HG02884 (cell line): ENCODE measurements around the gene GALNTL6.
A peak's percentile ranks its signal among the peaks of the same experiment; 100 is the strongest.

ENCODE experiments used
- ATAC-seq: cut with Tn5 transposase; IDR thresholded peaks from one replicate; pipeline ENCODE4 v1.9.1; 2021; ENCODE audit warnings: mild to moderate bottlenecking, moderate library complexity; ENCODE audit not compliant: unreplicated experiment

Gene GALNTL6

GRCh38 chr4:171876636-171877035 lies 63.4 kb downstream of the GALNTL6 start:
- no peak for ATAC-seq

DNA sequence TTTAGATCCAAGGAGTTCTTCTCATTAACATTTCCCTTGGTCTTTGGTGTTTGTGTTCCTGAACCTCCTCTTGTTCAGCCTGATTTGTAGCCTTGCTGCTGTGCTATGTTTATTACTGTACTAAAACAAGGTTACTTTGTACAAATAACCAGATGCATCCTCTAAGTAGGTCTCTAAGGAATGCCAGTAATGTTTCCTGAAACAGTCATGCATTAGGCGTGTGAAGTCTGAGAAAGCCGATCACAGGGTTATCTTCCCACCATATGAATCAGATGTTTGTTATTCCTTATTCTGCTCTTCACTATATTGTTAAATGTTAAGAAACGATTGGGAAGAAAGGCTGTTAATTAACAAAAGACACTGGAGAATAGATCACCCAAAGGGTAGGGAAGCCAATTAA lies 66.9 kb downstream of the GALNTL6 start:
- no peak for ATAC-seq

DNA sequence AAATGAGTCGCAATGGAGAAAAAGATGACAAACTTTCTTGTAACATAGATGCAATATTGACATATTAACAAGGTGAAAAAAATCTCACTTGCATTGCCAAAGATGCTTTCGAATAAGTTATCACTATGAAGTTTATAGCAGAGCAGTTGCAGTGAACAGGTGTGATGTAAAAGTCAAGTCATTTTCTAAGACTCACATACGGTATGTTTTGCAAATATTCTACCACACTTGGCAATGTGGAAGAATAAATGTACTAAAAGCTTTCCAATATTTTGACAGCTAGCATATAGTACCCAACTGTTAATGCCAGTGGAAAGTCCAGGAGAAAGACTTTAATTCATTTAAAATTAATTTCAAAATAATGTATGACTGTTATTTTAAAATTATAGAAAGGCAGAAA lies 76.5 kb downstream of the GALNTL6 start:
- ATAC-seq = no peak

DNA sequence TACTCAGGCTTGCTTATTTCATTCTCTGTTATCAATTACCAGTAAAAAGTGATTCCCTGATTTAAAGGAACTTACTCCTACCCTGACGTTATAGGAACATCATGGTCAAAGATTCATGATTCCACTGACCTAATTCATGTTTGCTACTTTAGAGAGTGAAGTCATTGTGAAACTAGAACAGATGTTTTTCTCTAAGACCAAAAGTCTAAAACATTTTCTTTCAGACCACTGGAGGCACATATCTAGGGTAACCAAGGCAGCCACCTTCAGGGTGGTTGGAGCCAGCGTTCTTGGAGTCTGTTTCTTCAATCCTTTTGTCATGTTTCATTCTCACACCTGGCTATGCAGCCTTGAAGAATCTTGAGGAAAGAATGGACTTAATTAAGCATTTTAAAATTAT lies 77.8 kb downstream of the GALNTL6 start:
- peak; percentile 90 for ATAC-seq

GRCh38 chr4:171896426-171896825 lies 83.2 kb downstream of the GALNTL6 start:
- ATAC-seq = no peak

DNA sequence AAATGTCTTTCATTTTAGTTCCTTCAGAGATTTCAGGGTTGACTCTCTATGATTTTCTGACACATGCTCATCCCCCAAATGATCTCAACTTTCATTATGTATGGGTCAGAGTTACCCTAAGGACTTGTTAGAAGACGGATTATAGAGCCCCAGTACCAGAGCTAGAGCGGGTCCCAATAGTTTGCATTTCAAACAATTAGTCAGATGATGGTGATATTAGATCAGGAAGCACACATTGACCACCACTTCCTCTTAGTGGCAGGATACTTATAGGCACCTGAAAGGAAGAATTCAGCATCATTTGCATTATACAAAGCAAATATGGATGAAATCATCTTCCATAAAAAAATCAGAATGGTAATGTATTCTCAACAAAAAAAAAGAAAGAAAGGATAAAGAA lies 106.1 kb downstream of the GALNTL6 start:
- ATAC-seq = peak; percentile 61

DNA sequence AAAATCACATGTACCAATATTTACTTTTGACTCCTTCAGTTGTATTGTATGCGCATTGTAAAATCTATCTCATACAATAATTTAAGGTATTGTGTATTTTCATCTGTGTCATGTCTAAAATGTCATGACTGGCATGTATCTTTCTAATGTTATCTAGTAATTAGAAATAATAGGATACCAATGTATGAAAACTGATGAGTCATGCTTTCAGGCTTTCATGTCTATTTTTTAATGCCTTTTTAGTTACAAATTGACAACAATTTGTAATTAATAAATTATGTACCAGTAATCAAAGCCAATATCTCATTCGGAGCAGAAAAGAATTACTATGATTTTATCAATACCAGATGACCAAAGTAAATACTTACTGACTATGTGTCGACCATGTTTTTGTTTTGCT lies 107.7 kb downstream of the GALNTL6 start:
- ATAC-seq = no peak

DNA sequence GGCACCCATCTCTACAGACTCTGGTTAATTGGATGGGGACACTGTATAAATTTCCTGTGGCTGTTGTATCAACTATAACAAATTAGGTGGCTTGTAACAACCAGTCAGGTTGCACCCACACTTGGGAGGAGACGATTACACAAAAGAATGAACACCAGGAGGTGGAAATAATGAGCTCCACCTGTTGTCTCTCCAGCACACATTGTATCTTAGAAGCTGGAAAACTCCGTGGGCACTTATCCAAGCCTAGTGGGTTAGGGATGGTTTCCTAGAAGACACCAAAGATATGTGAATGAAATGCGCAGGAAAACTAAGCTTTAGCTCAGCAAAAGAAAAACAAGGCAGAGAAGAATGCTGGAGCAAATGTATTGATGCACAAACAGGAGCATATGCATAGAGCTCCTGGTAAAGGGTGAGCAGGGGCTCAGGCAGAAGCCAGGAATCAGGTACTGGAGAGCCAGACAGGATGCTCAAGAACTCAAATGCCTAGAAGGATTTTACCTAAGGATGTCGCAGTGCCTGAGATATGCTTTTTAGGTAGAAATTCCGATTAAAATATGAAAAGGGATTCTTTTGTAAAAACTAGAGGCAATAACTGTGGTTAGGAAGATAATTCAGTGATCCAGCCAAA lies 111.7 kb downstream of the GALNTL6 start:
- ATAC-seq = no peak

DNA sequence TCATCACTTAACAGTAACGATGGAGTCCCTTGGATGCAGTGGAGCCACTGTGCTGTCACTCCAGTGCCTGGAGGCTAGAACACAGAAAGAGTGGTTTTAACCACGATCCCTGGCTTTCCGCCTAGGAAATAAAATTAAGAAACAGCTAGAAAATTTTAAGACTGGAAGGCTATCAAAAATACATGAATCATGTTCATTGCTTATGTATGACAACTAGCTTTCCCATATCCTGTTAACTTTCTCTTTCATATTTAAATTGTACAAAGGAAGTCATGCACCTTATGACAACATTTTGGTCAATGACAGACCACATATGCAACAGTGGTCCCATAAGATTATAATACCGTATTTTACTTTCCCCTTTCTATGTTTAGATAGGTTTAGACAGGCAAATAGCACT lies 115.1 kb downstream of the GALNTL6 start:
- ATAC-seq = no peak

GRCh38 chr4:171929477-171929876 lies 116.3 kb downstream of the GALNTL6 start:
- ATAC-seq = no peak

DNA sequence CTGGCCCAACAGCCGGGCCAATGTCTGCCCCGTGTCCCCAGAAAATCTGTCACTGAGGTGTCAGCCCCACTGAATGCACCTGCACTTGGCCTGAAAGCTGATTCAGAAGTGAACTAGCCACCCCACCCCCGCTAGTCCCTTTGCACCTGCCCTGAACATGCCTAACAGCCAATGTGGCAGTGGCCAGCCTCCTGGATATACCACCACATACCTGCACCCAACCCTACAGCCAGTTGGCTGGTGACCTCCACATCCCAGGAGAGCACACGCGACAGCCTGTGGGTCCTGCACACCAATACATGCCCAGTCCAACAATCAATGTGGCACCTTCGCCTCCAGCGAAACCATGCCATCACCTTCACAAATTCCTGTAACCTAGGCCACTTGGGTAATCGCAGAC lies 116.7 kb downstream of the GALNTL6 start:
- no peak for ATAC-seq

DNA sequence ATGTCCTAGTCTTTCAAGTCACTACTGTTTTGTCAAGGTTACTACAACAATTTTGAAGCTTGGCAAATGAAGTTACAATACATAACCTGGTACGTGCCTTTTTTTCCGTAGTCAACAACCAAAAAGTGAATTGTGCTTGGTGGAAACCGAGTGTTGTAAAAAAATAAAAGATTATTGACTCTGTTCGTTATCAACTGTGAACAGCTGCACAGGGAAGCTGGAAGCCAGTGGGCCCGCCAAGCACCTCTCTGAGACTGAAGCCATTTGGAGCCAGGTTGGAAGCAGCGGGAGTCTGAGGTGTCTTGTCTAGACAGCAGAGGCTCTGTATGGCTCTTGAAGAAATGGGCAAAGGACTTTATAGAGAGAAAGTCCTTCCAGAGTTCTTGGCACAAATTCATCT lies 119.0 kb downstream of the GALNTL6 start:
- ATAC-seq = no peak

DNA sequence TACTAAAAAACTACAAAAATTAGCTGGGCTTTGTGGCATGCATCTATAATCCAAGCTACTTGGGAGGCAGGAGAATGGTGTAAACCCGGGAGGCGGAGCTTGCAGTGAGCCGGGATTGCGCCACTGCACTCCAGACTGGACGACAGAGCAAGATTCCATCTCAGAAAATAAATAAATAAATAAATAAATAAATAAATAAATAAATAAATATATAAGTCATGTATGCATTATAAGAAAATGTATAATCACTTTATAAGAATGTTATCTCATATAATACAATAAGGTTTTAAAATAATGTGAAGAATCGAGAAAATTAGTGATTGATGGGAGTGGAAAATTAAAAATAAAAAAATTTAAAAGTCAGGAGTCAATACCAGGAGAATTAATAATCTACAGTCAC lies 127.5 kb downstream of the GALNTL6 start:
- ATAC-seq = no peak

GRCh38 chr4:171947400-171947799 lies 134.2 kb downstream of the GALNTL6 start:
- no peak for ATAC-seq

- no peak for ATAC-seq
Observed at GRCh38 chr4:171948038-171948437, 134.8 kb downstream of the GALNTL6 start.

GRCh38 chr4:171954650-171955049 lies 141.4 kb downstream of the GALNTL6 start:
- no peak for ATAC-seq

GRCh38 chr4:171956678-171957077 lies 143.5 kb downstream of the GALNTL6 start:
- ATAC-seq = no peak

DNA sequence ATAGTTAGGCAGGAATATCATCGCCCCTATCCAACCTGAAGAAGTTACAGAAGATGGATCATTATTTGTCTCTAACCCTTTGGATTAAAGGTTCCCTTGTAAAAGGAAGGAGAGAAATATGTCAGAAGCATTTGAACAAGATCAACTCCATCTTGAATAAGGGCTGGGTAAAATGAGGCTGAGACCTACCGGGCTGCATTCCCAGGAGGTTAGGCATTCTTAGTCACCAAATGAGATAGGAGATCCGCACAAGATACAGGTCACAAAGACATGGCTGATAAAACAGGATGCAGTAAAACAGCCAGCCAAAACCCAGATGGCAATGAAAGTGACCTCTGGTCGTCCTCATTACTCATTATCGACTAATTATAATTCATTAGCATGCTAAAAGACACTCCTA lies 148.9 kb downstream of the GALNTL6 start:
- ATAC-seq = no peak

- ATAC-seq = no peak
Observed at GRCh38 chr4:171966356-171966755, 153.2 kb downstream of the GALNTL6 start.

DNA sequence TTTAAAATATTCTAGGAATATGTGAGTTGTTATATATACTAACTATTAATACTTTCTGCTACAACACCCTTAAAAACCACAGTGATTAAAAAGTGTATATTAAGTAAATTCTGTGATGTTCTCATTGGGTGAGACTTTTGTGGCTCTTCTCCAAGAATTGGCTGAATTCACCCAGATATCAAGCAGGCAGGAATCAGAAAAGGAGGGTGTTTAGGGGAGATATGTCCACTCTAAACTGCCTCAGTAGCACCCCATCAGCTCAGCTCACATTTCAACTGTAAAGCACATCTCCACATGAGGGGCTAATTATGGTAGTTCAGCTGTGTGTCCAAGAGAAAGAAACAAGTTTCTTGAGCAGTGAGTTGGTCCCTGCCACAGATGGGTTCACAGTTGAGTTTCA lies 165.0 kb downstream of the GALNTL6 start:
- no peak for ATAC-seq

DNA sequence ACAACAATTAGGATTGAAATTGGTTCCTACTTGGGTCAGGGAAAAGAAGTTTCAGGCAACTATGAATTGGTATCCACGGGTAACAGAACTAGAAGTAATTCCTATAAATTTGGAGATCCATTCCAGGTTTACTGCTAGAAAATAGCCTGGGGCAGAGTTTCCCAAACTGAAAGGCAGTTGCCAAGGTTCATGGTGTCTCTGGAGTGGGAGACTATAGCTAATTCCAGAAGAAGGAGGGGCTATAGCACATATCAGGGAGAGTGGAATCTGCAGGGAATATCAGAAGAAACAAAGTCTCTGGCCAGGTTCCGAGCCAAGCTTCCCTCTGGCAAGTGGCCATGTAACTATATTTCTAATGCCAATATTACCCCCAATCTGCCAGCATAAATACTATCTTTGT lies 166.3 kb downstream of the GALNTL6 start:
- ATAC-seq = no peak

DNA sequence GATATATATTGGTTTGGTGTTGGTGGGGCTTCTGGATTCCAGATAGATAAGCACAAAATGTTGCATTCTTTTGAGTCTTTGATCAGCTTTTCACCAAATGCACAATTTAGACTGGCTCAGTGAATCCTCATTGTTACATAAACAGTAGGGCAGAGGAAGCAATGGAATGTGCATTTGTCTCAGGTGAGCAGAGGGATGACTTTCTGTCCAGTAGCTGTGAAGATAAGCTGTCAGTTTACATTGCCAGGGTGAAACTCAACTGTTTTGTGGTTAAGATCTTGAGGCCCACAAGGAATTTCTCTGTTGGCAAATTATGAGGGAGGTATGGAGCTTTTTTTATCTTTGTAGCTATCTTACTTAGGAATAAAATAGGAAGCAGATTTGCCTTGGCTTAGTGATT lies 168.0 kb downstream of the GALNTL6 start:
- no peak for ATAC-seq
